WTC11 (cell line): ENCODE data around the gene TREH.

ENCODE experiments used
- CTCF ChIP-seq: fragments of 200-600 bp; IDR thresholded peaks from 2 replicates; pipeline ENCODE4 v1.8.0; 2022; ENCODE audit warnings: antibody characterized with exemption
- FOXP4 ChIP-seq: sonication (generic); formaldehyde crosslinking; IDR thresholded peaks from 2 replicates; pipeline ENCODE4 v1.8.0; 2022; ENCODE audit warnings: mild to moderate bottlenecking, missing genetic modification reagents
- NR2C2 ChIP-seq: sonication (generic); formaldehyde crosslinking; IDR thresholded peaks from 2 replicates; pipeline ENCODE4 v1.8.0; 2022; ENCODE audit warnings: mild to moderate bottlenecking, missing genetic modification reagents
- PRDM15 ChIP-seq: sonication (generic); formaldehyde crosslinking; IDR thresholded peaks from 2 replicates; pipeline ENCODE4 v1.8.0; 2022; ENCODE audit warnings: missing genetic modification reagents
- SP1 ChIP-seq: sonication (generic); formaldehyde crosslinking; conservative IDR thresholded peaks from 2 replicates; pipeline ENCODE4 v1.8.1; 2022; ENCODE audit warnings: missing genetic modification reagents
- USF1 ChIP-seq: sonication (generic); formaldehyde crosslinking; IDR thresholded peaks from 2 replicates; pipeline ENCODE4 v1.8.0; 2022; ENCODE audit warnings: mild to moderate bottlenecking, missing genetic modification reagents
- ZNF317 ChIP-seq: sonication (generic); formaldehyde crosslinking; IDR thresholded peaks from 2 replicates; pipeline ENCODE4 v1.8.1; 2023; ENCODE audit warnings: low read depth, mild to moderate bottlenecking, moderate library complexity, missing genetic modification reagents, borderline replicate concordance

GRCh38 chr11:118612378-118612777, 67.1 kb downstream of the TREH start:
- TF ChIP-seq FOXP4 (CRISPR knock-in tag): no peak
- no peak for TF ChIP-seq ZNF317 (CRISPR knock-in tag)
- TF ChIP-seq CTCF: no peak
- no peak for TF ChIP-seq PRDM15 (CRISPR knock-in tag)
- TF ChIP-seq SP1 (CRISPR knock-in tag): no peak
- TF ChIP-seq USF1 (CRISPR knock-in tag): no peak
- no peak for TF ChIP-seq NR2C2 (CRISPR knock-in tag)
